ENCODE data around the gene CHST11.

- TF ChIP-seq CTCF (IDR thresholded peaks at IDR 0.05), result no peak
- no peak for TF ChIP-seq POLR2A (IDR thresholded peaks at IDR 0.05)
These were observed 277.0 kb downstream of the CHST11 start for GRCh38 chr12:104733717-104734175.
